ENCODE measurements around the gene UQCC3. TPM values are rescaled to one million over a fixed set of nuclear protein-coding genes. Genes with fewer than 3 reads are reported as not detected.
"Not testable (repeated sequence)": the region's sequence is repeated elsewhere in the genome, so short reads cannot be mapped to it uniquely, and the experiment has no call there.

The UQCC3 gene
- total RNA-seq, 4 donors from 2014 or later = 11.1 to 23.9 (median 12.7) TPM

- H3K4me1 ChIP-seq = peaks cover 0 to 8% (median 0%) of the 10 kb centered on the region in 4 donors
- no peak for DNase-seq
These were observed 16.3 kb downstream of the UQCC3 start for GRCh38 chr11:62687508-62688396.

GRCh38 chr11:62688491-62688890 lies 17.0 kb downstream of the UQCC3 start:
- Histone ChIP-seq H3K27me3 (no peaks in the 10 kb centered on the region), H3K27ac (peak overlapping the region in 1 of 4 donors; percentile 74), H3K4me3 (peak overlapping the region in 2 of 4 donors; percentile 8 to 27), H3K9me3 (no peaks in the 10 kb centered on the region), H3K4me1 (peaks cover 0 to 8% (median 0%) of the 10 kb centered on the region in 4 donors), H3K36me3 (peaks cover 0 to 32% (median 0%) of the 10 kb centered on the region in 3 donors)
- DNase-seq = no peak
- TF ChIP-seq POLR2A (IDR thresholded peaks at IDR 0.05) (no peak), CTCF (IDR thresholded peaks at IDR 0.05) (no peak)

More at GRCh38 chr11:62687508-62688396, 16.3 kb downstream of the UQCC3 start:
- TF ChIP-seq CTCF (IDR thresholded peaks at IDR 0.05) (no peak), POLR2A (IDR thresholded peaks at IDR 0.05) (no peak)
- H3K27me3 ChIP-seq = no peaks in the 10 kb centered on the region
- H3K4me3 ChIP-seq = peak overlapping the region in 3 of 4 donors; percentile 8 to 28 (median 27)
- H3K36me3 ChIP-seq = peaks cover 0 to 25% (median 0%) of the 10 kb centered on the region in 3 donors
- no peaks in the 10 kb centered on the region for H3K9me3 ChIP-seq
- peak overlapping the region in 1 of 4 donors; percentile 1 for H3K27ac ChIP-seq

- Histone ChIP-seq H3K4me1 (peaks cover 0 to 8% (median 0%) of the 10 kb centered on the region in 4 donors), H3K27ac (peak within 1 kb of the TSS in 3 of 4 donors; percentile 23 to 74 (median 60)), H3K36me3 (peaks cover 0 to 34% (median 0%) of the 10 kb centered on the region in 3 donors), H3K27me3 (no peaks in the 10 kb centered on the region), H3K9me3 (no peaks in the 10 kb centered on the region), H3K4me3 (peak within 1 kb of the TSS in 2 of 4 donors; percentile 11 to 27)
- peak in 1 of 3 donors; percentile 80 for DNase-seq
- no peak for TF ChIP-seq POLR2A (IDR thresholded peaks at IDR 0.05)
- no peak for TF ChIP-seq CTCF (IDR thresholded peaks at IDR 0.05)
These were observed 18.1 kb downstream of the UQCC3 start, which contains the start of gene LRRN4CL for GRCh38 chr11:62689421-62690183. TSS of gene LRRN4CL (minus strand) at chr11:62689530. CDS start at chr11:62688508, 1,022 bp downstream.

GRCh38 chr11:62693624-62694023 lies 22.2 kb downstream of the UQCC3 start:
- not testable (repeated sequence) for H3K9me3 ChIP-seq, DNase-seq, H3K27me3 ChIP-seq, H3K27ac ChIP-seq, H3K4me1 ChIP-seq, H3K4me3 ChIP-seq
- peaks cover 0 to 34% (median 0%) of the 10 kb centered on the region in 3 donors for H3K36me3 ChIP-seq

- peaks cover 0 to 34% (median 0%) of the 10 kb centered on the region in 3 donors for H3K36me3 ChIP-seq
- TF ChIP-seq CTCF (IDR thresholded peaks at IDR 0.05) (peak; percentile 54 to 81 (median 74)), POLR2A (IDR thresholded peaks at IDR 0.05) (no peak)
These were observed 23.1 kb downstream of the UQCC3 start for GRCh38 chr11:62694455-62695167.

More at GRCh38 chr11:62694455-62695167, 23.1 kb downstream of the UQCC3 start:
- no peaks in the 10 kb centered on the region for H3K4me1 ChIP-seq
- no peak overlapping the region for H3K4me3 ChIP-seq
- no peaks in the 10 kb centered on the region for H3K27me3 ChIP-seq
- DNase-seq = peak; percentile 76 to 94 (median 86)
- H3K9me3 ChIP-seq = no peaks in the 10 kb centered on the region
- no peak overlapping the region for H3K27ac ChIP-seq

All from Peyer's patch (tissue), 4 donors.